BJ (cell line): Measurements from ENCODE around the gene PBX1. TPM values are rescaled to one million over a fixed set of nuclear protein-coding genes. Genes with fewer than 3 reads are reported as not detected.

Experiments
- CTCF ChIA-PET: fragments of 350-600 bp; formaldehyde crosslinking; extraction: SDS; loops from one replicate; lab custom pipeline; 2021; ENCODE audit warnings: antibody characterized with exemption, inconsistent platforms; lab: Yijun Ruan, JAX
- POLR2A ChIA-PET: fragments of 300-600 bp; sonication (Branson Sonifier 250); formaldehyde crosslinking; extraction: SDS; loops from one replicate; lab custom pipeline; 2021; ENCODE audit warnings: antibody characterized with exemption; lab: Charles Lee
- DNase-seq: peaks from one replicate; pipeline ENCODE4 v3.0.0-alpha.2; 2011; ENCODE audit warnings: low read depth
- H3K27me3 ChIP-seq: 2 replicates; pipeline ENCODE4 v1.6.0; 2011; ENCODE audit warnings: low read length; ENCODE audit not compliant: control insufficient read depth, insufficient read depth
- H3K36me3 ChIP-seq: 2 replicates; pipeline ENCODE4 v1.5.1; 2011; ENCODE audit warnings: low read length; ENCODE audit not compliant: control insufficient read depth, insufficient read depth
- H3K4me3 ChIP-seq: 2 replicates; pipeline ENCODE4 v1.5.1; 2011; ENCODE audit warnings: low read depth, mild to moderate bottlenecking, control low read depth, low read length
- polyA plus RNA-seq: library from polyadenylated mRNA; depleted of rRNA; stranded (reverse); fragments of >200 nt; gene quantifications from 2 replicates; pipeline ENCODE4 v1.2.3, GENCODE V29; 2011
- small RNA-seq: library from RNA; depleted of rRNA; stranded (forward); fragments of <200 nt; gene quantifications from one replicate; pipeline ENCODE3, GENCODE V24; 2012; ENCODE audit warnings: low replicate concordance, low read depth; ENCODE audit not compliant: insufficient read length
- TF ChIP-seq, protein P1 (sequence below): IDR thresholded peaks from 2 replicates; pipeline ENCODE4 v1.5.1; 2011; ENCODE audit warnings: low read depth, mild to moderate bottlenecking, control low read depth, inconsistent platforms, low read length, moderate library complexity; ENCODE audit not compliant: insufficient read depth

PBX1 gene
- polyA plus RNA-seq, 1 experiment = 46.1 TPM

DNA sequence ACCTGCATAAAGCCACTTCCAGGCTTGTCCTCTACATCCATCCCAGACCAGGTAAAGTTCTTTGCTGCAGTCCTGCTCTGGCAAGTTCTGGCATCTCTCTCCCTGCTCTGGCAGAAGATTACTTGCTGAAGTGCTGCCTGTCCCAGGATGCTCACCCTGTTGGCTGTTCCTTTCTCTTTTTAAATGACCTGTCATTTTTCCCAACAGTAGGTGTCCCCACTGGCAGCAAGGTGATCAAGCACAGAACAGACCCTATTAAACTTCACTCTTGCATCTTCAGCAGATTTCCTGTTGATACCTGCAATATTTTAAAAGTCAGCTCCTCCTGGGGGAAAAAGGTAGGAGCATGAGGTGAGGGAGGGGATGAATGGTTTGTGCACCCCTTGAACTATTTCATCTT is 332.6 kb downstream of the PBX1 start:
- DNase-seq = no peak
- Histone ChIP-seq H3K4me3 (no peak overlapping the region), H3K36me3 (no peaks in the 10 kb centered on the region), H3K27me3 (no peaks in the 10 kb centered on the region)
- ChIA-PET CTCF (interaction anchor here (0.6 kb wide), 1 partner anchor 22 kb away, joined by 3 read pairs; no protein-coding TSS in a partner anchor), POLR2A (no interaction called here)
- TF ChIP-seq, protein P1, sequence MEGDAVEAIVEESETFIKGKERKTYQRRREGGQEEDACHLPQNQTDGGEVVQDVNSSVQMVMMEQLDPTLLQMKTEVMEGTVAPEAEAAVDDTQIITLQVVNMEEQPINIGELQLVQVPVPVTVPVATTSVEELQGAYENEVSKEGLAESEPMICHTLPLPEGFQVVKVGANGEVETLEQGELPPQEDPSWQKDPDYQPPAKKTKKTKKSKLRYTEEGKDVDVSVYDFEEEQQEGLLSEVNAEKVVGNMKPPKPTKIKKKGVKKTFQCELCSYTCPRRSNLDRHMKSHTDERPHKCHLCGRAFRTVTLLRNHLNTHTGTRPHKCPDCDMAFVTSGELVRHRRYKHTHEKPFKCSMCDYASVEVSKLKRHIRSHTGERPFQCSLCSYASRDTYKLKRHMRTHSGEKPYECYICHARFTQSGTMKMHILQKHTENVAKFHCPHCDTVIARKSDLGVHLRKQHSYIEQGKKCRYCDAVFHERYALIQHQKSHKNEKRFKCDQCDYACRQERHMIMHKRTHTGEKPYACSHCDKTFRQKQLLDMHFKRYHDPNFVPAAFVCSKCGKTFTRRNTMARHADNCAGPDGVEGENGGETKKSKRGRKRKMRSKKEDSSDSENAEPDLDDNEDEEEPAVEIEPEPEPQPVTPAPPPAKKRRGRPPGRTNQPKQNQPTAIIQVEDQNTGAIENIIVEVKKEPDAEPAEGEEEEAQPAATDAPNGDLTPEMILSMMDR = no peak

DNA sequence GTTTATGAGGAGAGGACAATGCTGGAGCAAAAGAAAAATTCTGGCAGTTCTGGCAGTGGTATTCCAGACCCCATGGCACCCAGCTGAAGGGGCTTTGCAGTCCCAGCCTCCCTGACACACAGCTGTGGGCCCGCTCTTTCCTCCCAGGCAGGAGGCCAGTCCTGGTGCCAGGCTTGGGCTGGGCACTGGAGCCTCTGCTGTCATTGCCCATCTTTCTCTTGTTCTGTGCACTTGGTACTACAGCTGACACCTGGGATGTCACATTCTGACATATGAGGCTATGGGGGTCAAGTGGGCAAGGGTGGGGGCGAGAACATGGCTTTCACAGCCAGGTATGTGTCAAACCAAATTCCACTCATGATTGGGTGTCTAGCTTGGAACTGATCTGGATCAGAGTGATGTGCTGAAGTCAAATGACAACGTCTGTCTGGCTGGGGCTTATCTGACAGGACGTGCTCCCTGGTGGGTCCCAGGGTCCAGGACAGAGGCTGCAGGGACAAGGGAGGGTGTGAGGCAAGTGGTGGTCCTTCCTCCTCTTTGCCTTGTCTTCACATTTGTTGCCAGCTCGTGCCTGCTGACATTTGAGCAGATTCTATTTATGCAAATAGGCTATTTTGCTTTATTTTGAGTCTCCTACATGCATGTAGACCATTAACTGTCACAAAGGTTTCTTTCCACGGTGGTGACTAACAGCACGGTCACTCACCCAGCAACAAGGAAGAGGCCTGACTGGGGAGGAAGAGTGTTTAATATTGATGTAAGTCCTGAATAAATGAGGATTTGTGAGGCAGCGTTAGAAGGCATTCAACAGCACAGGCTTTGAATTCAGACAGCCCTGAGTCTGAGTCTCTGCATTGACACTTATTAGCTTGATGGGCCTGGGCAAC is 336.3 kb downstream of the PBX1 start:
- CTCF ChIA-PET = interaction anchor here (0.6 kb wide), 1 partner anchor 11 kb away, joined by 3 read pairs; no protein-coding TSS in a partner anchor
- POLR2A ChIA-PET = no interaction called here
- Histone ChIP-seq H3K36me3 (no peaks in the 10 kb centered on the region), H3K27me3 (no peaks in the 10 kb centered on the region), H3K4me3 (no peak overlapping the region)
- no peak for DNase-seq
- TF ChIP-seq, protein P1 = no peak

DNA sequence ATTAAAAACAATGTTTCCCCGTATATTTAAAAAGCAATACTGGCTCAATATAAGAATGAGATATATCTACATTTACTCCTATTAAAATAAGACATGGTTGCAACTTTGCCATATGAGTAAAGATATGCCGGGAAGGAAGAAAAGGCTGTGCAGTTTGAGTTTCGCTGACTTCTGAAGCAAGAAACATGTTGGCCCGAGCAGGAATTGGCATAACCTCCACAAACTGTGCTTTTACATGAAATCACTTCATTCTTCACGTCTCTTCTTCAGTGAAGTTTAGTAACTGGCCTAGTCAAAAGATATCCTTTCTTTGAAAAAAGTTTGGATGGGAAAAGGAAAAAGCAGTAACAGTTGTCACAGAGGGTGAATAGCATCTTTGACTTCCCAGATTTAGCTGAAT is 342.0 kb downstream of the PBX1 start:
- DNase-seq = no peak
- Histone ChIP-seq H3K4me3 (no peak overlapping the region), H3K27me3 (no peaks in the 10 kb centered on the region), H3K36me3 (no peaks in the 10 kb centered on the region)
- ChIA-PET CTCF (interaction anchor here (0.7 kb wide), 1 partner anchor 1088 kb away, joined by 3 read pairs; no protein-coding TSS in a partner anchor), POLR2A (no interaction called here)
- TF ChIP-seq, protein P1 = no peak

Small RNA genes lying within 50 kb of the gene (small RNA-seq; reads per million reads assigned to genes)
- gene RF00017 (not detected), gene RF00019 (not detected), gene RNU6-171P (not detected)
